ENCODE measurements around the gene EBNA1BP2.
"Not testable (repeated sequence)": the region's sequence is repeated elsewhere in the genome, so short reads cannot be mapped to it uniquely, and the experiment has no call there.

EBNA1BP2 gene

GRCh38 chr1:43119928-43120586 is 52.0 kb downstream of the EBNA1BP2 start:
- DNase-seq (ENCODE audit: low spot score), result not testable (repeated sequence)
